Adipocyte (in vitro differentiated cells): ENCODE measurements around the gene GLIS1.

Source experiments
- DNase-seq: peaks from one replicate; pipeline ENCODE4 v3.0.0-alpha.2; 2015; ENCODE audit warnings: low read depth
- H3K27me3 ChIP-seq: replicated peaks from 2 replicates; pipeline ENCODE4 v1.7.0; 2013; ENCODE audit warnings: mild to moderate bottlenecking, low read length, moderate library complexity; ENCODE audit not compliant: control insufficient read depth, insufficient read depth
- H3K36me3 ChIP-seq: 2 replicates; pipeline ENCODE4 v1.7.0; 2013; ENCODE audit warnings: low read length, mild to moderate bottlenecking, moderate library complexity; ENCODE audit not compliant: control insufficient read depth, insufficient read depth, severe bottlenecking
- H3K4me1 ChIP-seq: 2 replicates; pipeline ENCODE4 v1.7.0; 2013; ENCODE audit warnings: mild to moderate bottlenecking, low read length, moderate library complexity; ENCODE audit not compliant: control insufficient read depth, insufficient read depth
- H3K4me3 ChIP-seq: 2 replicates; pipeline ENCODE4 v1.7.0; 2013; ENCODE audit warnings: mild to moderate bottlenecking, low read length, moderate library complexity
- H3K9ac ChIP-seq: 2 replicates; pipeline ENCODE4 v1.7.0; 2013; ENCODE audit warnings: mild to moderate bottlenecking, low read length, moderate library complexity
- H3K9me3 ChIP-seq: 2 replicates; pipeline ENCODE4 v1.7.0; 2013; ENCODE audit warnings: mild to moderate bottlenecking, low read length, moderate library complexity; ENCODE audit not compliant: control insufficient read depth

GLIS1 gene

DNA sequence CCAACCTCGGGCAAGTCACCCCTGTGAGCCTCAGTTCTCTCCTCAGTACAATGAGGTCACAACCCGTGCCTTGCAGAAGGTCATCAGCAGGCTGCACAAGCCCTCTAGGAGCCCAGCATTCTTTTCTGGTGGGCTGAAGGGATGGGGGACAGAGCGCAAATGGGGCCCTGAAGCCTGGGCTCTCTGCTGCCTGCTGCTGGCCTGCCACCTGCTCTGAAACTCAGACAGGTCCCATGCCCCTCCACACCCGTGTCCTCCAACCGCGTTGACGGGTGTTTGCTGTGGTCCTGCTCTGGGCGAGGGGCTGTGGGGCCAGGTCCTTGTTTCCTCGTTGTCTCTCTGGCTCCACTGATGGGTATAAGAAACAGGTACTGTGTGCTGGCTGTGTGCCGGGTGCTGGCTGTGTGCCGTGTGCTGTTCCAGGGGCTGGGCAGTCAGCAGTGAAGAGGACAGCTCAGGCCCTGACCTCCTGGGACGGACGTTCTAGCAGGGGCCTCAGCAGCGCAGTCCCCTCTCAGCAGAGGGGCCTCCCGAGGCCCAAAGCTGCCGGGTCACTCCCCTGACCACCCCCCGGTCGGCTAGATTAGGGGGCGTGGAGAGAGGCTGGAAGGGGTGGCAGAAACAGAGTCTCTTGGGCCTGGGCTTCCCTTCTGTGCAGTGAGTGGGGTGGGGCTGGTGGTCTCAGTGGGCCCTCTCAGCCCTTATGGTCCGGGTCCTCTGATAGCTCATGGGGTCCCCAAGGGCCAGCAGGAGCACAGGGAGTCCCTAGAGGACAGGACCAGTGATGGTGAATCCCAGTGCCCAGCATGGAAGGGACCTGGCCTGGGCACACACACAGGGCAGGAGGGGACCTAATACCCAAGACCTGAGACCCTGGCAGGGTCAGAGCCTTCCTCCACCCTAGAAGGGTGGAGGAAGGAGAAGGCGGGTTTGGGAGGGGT, 237.6 kb downstream of the GLIS1 start:
- H3K9ac ChIP-seq: no peak overlapping the region
- peaks cover 1% of the 10 kb centered on the region for H3K4me1 ChIP-seq
- no peaks in the 10 kb centered on the region for H3K36me3 ChIP-seq
- H3K27me3 ChIP-seq: peaks cover 25% of the 10 kb centered on the region
- no peak for DNase-seq
- no peak overlapping the region for H3K4me3 ChIP-seq
- H3K9me3 ChIP-seq: no peaks in the 10 kb centered on the region

DNA sequence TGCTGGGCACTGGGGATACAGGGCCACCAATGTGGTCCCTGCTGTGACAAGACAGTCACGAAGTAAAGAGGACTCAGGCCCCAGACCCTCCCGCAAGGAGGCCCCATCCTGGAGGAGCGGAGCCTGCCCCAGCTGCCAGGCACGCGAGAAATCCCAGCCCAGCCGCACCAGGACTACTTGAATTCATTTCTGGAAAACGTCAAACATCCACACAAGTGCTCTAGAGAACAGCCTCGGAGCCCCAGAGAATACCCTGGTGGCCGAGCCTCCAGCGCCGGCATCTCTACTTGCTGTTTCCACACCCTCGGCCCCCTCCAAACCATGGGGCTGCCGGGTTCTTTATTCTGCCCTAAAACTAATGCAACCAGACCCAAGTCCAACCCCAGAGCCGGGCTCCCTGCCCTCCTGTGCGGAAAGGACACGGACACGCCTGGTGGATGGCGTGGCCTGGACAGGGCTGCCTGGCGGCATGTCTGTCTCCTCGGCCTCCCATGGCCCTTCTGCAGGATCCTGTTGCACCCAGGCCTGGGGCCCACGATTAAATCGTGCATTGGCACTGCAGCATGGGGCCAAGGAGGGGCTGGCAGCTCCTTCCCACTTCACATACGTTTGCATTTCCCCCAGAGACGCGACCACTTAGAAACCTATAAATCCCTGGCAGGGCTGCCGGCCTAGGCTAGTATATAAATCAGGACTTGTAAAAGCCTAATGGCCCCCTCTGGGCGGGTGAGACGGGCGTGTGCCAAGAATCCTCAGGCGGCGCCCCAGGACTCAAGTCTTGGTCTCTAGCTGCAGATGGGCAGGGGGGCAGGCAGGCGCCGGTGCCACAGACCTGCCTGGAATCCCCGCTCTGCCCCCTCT, 238.5 kb downstream of the GLIS1 start:
- H3K27me3 ChIP-seq: peaks cover 22% of the 10 kb centered on the region
- no peak overlapping the region for H3K9ac ChIP-seq
- no peak for DNase-seq
- no peaks in the 10 kb centered on the region for H3K9me3 ChIP-seq
- H3K4me3 ChIP-seq: no peak overlapping the region
- peaks cover 10% of the 10 kb centered on the region for H3K4me1 ChIP-seq
- H3K36me3 ChIP-seq: no peaks in the 10 kb centered on the region

- DNase-seq: no peak
- Histone ChIP-seq H3K27me3 (peaks cover 22% of the 10 kb centered on the region), H3K4me3 (no peak overlapping the region), H3K9me3 (no peaks in the 10 kb centered on the region), H3K9ac (no peak overlapping the region), H3K4me1 (peaks cover 12% of the 10 kb centered on the region), H3K36me3 (no peaks in the 10 kb centered on the region)
Measured at GRCh38 chr1:53499257-53500203, 239.4 kb downstream of the GLIS1 start.

GRCh38 chr1:53498555-53499131, 240.3 kb downstream of the GLIS1 start:
- no peaks in the 10 kb centered on the region for H3K36me3 ChIP-seq
- H3K27me3 ChIP-seq: peaks cover 19% of the 10 kb centered on the region
- DNase-seq: peak; percentile 36
- no peaks in the 10 kb centered on the region for H3K9me3 ChIP-seq
- no peak overlapping the region for H3K9ac ChIP-seq
- peaks cover 12% of the 10 kb centered on the region for H3K4me1 ChIP-seq
- H3K4me3 ChIP-seq: no peak overlapping the region

- peaks cover 13% of the 10 kb centered on the region for H3K27me3 ChIP-seq
- no peak overlapping the region for H3K9ac ChIP-seq
- peaks cover 12% of the 10 kb centered on the region for H3K4me1 ChIP-seq
- DNase-seq: peak; percentile 12
- no peaks in the 10 kb centered on the region for H3K36me3 ChIP-seq
- no peaks in the 10 kb centered on the region for H3K9me3 ChIP-seq
- no peak overlapping the region for H3K4me3 ChIP-seq
Measured at GRCh38 chr1:53495633-53496345, 243.2 kb downstream of the GLIS1 start.

DNA sequence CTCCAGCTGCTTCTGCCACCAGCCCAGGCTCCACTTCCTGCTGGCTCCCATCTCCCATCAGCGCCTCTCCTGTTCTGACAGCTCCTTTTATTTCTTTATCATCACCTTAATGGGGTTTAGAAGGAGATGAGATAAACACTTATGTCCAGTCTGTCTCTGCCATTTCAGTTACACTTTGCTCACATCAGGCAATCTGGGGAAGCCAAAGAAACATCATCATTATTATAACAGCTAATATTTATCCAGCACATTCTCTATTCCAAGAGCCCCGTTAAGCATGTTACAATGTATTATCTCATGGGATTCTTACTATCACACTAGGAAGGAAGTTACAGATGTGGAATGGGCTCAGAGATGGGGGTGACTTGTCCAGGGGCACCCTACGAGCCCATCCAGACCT, 248.6 kb downstream of the GLIS1 start:
- Histone ChIP-seq H3K4me3 (no peak overlapping the region), H3K9me3 (peaks cover 10% of the 10 kb centered on the region), H3K9ac (no peak overlapping the region), H3K27me3 (peaks cover 33% of the 10 kb centered on the region), H3K36me3 (no peaks in the 10 kb centered on the region), H3K4me1 (peaks cover under 1% of the 10 kb centered on the region)
- no peak for DNase-seq

- H3K9me3 ChIP-seq: peaks cover 10% of the 10 kb centered on the region
- H3K27me3 ChIP-seq: peaks cover 70% of the 10 kb centered on the region
- H3K9ac ChIP-seq: no peak overlapping the region
- H3K4me1 ChIP-seq: no peaks in the 10 kb centered on the region
- no peaks in the 10 kb centered on the region for H3K36me3 ChIP-seq
- no peak overlapping the region for H3K4me3 ChIP-seq
- DNase-seq: no peak
Measured at GRCh38 chr1:53486395-53487026, 252.5 kb downstream of the GLIS1 start.

DNA sequence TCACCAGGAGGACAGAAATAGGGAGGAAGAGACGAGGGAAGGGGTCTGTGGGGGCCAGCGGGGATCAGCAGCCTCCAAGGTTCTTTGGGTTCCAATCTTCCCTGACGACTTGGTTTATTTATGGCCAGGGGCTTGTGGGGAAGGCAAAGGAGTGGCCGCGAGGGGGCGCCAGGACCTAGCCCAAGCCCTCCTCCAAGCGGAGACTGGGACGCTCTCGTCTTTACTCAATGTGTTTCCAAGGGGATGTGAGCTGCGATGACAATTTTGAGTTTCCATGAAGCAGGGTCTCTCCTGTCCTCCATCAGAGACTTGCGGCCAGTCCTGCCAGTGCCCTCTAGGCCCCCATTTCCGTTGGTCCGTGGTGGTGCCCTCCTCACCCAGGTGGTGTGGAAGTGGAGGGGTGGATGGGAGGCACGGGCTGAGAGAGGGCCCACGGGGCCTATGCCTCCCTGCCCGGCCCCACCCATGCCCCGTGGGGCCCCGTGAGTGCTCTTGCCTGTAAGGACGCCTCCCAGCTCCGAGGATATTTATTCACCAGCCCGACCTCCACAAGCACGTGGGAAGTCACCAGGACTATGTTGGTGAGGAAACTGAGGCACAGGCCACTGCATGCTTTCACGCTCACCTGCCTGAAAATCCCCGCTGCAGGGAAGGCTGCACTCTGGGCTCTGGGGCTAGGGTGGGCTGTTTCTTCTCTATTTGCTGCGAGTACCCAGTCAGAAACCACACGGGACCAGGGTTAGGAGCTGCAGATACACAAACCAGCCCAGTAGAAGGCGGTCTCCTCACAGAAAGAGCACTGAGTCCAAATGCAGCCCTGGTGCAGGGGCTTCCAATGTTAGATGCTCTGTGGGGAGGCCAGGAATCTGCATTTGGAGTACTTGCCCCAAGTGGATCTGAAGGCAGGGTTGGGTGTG, 253.2 kb downstream of the GLIS1 start:
- Histone ChIP-seq H3K9ac (no peak overlapping the region), H3K36me3 (no peaks in the 10 kb centered on the region), H3K4me1 (no peaks in the 10 kb centered on the region), H3K9me3 (peaks cover 10% of the 10 kb centered on the region), H3K27me3 (peaks cover 75% of the 10 kb centered on the region), H3K4me3 (no peak overlapping the region)
- peak; percentile 94 for DNase-seq

- H3K27me3 ChIP-seq: peaks cover 76% of the 10 kb centered on the region
- H3K36me3 ChIP-seq: no peaks in the 10 kb centered on the region
- peaks cover 6% of the 10 kb centered on the region for H3K9me3 ChIP-seq
- DNase-seq: no peak
- H3K9ac ChIP-seq: no peak overlapping the region
- H3K4me1 ChIP-seq: no peaks in the 10 kb centered on the region
- H3K4me3 ChIP-seq: no peak overlapping the region
Measured at GRCh38 chr1:53484705-53485477, 254.1 kb downstream of the GLIS1 start.
